H1 (cell line): Measurements from ENCODE around the gene TCIRG1. TPM values are rescaled to one million over a fixed set of nuclear protein-coding genes. Genes with fewer than 3 reads are reported as not detected.

ENCODE experiments used
- ATF3 ChIP-seq: IDR thresholded peaks from 2 replicates; pipeline ENCODE4 v1.6.1; 2011; ENCODE audit warnings: low read depth, mild to moderate bottlenecking, low read length; ENCODE audit not compliant: insufficient read depth
- CHD7 ChIP-seq: fragments of 300-600 bp; sonication (generic); IDR thresholded peaks from 2 replicates; pipeline ENCODE4 v1.7.1; 2012; ENCODE audit warnings: low read length, moderate library complexity, mild to moderate bottlenecking, inconsistent platforms; ENCODE audit not compliant: insufficient replicate concordance
- FOSL1 ChIP-seq: IDR thresholded peaks from 2 replicates; pipeline ENCODE4 v1.6.1; 2011; ENCODE audit warnings: mild to moderate bottlenecking, low read depth, low read length, moderate library complexity; ENCODE audit not compliant: insufficient read depth
- GABPA ChIP-seq: IDR thresholded peaks from 2 replicates; pipeline ENCODE4 v1.6.1; 2011; ENCODE audit warnings: mild to moderate bottlenecking, low read length, moderate library complexity, borderline replicate concordance; ENCODE audit not compliant: insufficient read depth
- HDAC6 ChIP-seq: IDR thresholded peaks from one replicate; pipeline ENCODE4 v1.7.1; 2012; ENCODE audit warnings: low read depth, mild to moderate bottlenecking, inconsistent platforms, low read length, moderate library complexity
- POU5F1 ChIP-seq: IDR thresholded peaks from 2 replicates; pipeline ENCODE4 v1.6.1; 2011; ENCODE audit warnings: low read depth, mild to moderate bottlenecking, low read length, moderate library complexity
- RBBP5 ChIP-seq: IDR thresholded peaks from 2 replicates; pipeline ENCODE4 v1.7.1; 2012; ENCODE audit warnings: low read depth, mild to moderate bottlenecking, inconsistent platforms, low read length, moderate library complexity, borderline replicate concordance
- RFX5 ChIP-seq: IDR thresholded peaks from 2 replicates; pipeline ENCODE4 v1.6.1; 2011; ENCODE audit warnings: low read depth, low read length, improper control_type of control experiment, borderline replicate concordance
- SIRT6 ChIP-seq: IDR thresholded peaks from one replicate; pipeline ENCODE4 v1.7.1; 2012; ENCODE audit warnings: low read length, inconsistent platforms
- polyA plus RNA-seq, 7 experiments: library from polyadenylated mRNA; depleted of rRNA in 3 of 7; stranded (reverse) in 5 of 7; unstranded in 2 of 7; fragments of >200 nt in 5 of 7; fragments of 200-250 nt in 2 of 7; gene quantifications; 1 replicate in 5 of 7; 2 replicates in 1 of 7; 4 replicates in 1 of 7; pipeline versions ENCODE4 v1.2.1 to v1.2.3, GENCODE V29; 2011 to 2013; ENCODE audit warnings: missing spikeins in 2 of 7, mixed read lengths in 2 of 7
- total RNA-seq: library from RNA; stranded (reverse); fragmentation: NEBNext Ultra II Directional; extraction: Animal tissue kit (Norgen Biotek cat#: 25700); gene quantifications from 2 replicates; pipeline ENCODE4 v1.2.1, GENCODE V29; 2021

Gene TCIRG1
- total and polyA plus RNA-seq, 2 of the 8 experiments (the other 6 are each of a cell fraction or from before 2014, with no cell fraction given), result 25.3 to 39.6 TPM

GRCh38 chr11:68043029-68043348 is 4.2 kb downstream of the TCIRG1 start (continued):
- TF ChIP-seq CHD7, result no peak
- no peak for TF ChIP-seq POU5F1
- TF ChIP-seq ATF3, result no peak
- no peak for TF ChIP-seq HDAC6
- no peak for TF ChIP-seq SIRT6
- TF ChIP-seq FOSL1, result no peak
- TF ChIP-seq RFX5, result no peak
- no peak for TF ChIP-seq RBBP5
- TF ChIP-seq GABPA, result no peak
- TF ChIP-seq, all 59 proteins: peak for 0
